Hematopoietic multipotent progenitor cell treated with erythropoietin and hydrocortisone succinate and interleukin-3 and kit ligand, for 8 days (in vitro differentiated cells): ENCODE data around the gene HOXB2.

Source experiments
- DNase-seq: peaks from one replicate; pipeline ENCODE4 v3.0.0-alpha.2; 2015

Gene HOXB2

DNA sequence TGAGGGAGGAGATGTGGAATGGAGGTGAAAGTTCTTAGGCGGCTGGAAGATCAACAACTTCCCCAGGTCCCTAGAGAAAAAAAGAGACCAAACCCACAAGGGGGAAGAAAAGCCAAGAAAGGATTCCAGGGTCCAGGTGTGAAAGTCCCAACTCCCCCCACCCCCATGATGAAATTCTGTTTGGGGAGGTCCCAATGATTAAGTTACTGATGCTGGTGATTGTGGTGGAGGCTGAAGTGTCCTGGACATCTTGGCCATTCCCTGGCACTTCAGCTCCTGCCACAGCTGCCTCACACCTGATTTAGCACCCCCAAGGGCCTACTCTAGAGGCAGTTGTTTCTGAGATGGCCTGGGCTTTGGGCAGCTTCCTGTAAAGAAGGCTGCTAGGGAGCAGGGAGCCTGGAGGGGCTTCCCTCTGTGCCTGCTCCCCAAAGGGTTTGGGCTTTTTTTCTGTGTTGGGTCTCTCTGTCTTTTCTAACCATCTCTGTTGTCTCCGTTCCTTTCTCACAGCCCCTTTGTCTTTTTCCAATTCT, 20.2 kb upstream of the HOXB2 start:
- no peak for DNase-seq

DNA sequence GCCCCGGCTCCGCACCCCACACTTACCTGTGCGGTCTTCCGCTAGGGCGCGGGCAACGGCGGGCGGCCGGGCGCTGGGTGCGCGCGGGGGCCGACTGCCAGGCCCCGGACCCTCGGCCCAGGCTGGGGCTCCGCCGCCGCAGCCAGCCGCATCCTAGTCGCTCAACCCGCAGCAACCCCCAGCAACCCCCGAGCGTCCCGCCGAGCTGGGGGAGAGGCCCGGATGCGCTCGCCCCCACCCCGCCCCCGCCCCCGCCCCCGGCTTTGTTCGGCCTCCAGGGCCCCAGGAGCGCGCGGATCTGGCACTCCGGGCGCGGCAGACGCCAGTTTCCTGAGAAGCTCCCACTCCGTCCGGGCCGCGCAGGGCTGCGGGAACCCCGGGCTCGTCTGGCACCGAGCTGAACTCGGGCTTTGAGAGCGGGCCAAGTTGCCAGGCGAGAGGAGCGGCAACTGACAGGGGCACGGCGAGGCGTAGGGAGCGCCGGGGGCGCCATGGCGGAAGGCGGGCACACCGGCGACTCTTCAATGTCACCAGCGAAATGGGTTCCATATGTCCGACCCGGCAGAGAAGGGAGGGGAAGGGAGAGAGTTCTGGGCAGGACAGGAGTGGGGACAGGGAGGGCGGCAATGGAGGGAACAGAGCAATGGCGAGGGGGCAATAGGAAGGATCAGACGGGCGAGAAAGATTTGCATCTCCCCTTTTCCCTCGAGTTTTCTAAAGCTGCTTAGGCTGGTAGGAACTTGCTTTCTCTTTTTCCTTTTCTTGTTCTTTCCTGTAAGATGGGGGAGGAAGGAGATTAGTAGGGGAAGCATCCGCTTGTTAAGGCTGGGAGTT, 19.5 kb upstream of the HOXB2 start:
- DNase-seq, result no peak

DNA sequence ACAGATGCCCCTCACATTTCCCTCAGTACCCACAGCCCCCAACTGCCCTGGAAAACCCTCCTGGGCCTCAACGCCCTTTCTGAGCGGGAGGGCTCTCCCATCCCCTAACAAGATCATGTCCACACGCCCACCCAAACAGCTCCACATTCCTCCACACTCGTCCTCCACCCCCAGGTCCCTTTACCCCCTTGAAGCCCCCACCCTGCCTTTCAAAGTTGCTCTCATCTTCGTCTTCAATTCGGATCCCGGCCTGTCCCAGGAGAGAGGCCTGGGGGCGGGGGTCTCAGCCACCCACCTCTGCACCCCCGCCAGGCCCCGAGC, 18.9 kb upstream of the HOXB2 start:
- no peak for DNase-seq

DNA sequence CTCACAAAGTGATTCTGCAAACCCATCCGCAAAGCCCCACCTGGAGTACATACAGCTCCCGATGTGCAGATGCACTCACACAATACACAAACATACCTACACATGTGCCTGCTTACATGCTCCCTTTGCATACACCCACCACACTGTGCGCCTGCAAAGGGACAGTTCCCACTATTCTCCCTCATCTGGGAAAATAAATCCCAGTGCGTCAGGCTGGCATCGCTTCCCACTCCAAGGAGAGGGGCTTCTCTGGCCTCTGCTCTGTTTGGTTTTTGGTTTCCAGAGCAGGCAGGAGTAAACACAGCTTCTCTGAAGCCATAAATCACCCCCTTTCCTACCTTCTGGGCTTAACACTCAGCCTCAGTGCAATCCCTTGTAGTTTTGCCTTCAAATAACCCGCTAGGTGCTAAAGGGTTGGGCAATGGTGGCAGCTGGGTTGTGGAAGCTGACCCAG, 18.5 kb upstream of the HOXB2 start:
- no peak for DNase-seq

DNA sequence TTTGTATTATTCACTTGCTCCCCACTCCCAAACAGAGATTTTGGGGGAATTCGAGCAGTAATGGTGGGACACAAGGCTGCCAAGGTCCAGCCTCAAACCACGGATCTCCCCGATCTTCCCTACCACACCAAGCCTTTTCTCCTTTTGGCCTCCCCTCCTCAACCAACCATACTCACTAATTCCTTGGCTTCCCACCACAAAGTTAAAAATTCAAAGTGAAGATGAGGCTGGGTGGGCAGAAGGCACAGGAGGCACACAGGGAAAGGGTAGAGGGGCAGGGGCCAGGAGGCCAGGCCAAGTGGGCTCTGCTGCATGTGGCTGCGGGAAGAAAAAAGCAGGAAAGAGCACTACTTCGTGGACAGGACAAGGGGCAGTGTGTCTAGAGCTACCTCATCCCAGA, 18.0 kb upstream of the HOXB2 start:
- no peak for DNase-seq

DNA sequence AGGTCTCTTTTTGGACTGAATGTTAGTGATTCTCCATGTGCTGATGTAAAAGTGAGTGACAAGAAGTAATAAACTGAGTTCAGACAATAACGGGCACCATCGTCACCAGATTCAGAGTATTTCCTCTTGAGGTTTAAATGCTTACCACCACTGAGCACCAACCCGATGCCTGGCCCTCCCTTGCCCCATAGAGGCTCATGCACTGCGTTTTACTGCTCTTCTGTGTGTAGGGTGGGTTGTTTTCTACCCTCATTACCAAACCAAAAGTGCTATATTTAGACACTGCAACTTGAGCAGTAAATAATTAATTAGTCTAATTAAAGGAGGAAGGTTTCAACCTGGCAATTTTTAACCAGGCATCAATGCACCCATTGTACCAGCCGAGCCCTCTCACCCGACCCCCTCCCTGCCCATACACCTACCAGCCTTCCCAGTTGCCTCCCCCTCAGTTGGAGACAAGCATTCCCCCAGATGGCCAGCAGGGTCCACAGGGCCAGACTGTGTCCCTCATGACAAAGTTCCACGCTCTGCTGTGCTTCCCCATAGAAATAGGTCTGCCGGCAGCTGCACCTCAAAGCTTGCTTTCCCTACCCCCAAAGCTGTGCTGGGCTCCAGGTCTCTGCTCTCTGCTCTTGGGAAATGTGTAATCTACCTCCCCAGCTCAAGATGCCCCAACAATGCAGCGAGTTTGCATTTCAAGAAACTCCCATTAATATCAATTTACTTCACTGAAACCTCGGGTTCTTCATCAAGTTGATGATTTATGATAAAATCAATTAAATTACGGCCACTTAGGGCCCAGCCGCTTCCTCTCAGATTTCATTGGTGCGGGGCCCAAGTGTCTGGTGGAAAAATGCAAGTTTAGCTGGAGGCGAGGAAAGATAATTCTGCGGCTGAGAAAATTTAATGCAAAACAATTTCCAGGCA, 17.2 kb upstream of the HOXB2 start:
- no peak for DNase-seq

DNA sequence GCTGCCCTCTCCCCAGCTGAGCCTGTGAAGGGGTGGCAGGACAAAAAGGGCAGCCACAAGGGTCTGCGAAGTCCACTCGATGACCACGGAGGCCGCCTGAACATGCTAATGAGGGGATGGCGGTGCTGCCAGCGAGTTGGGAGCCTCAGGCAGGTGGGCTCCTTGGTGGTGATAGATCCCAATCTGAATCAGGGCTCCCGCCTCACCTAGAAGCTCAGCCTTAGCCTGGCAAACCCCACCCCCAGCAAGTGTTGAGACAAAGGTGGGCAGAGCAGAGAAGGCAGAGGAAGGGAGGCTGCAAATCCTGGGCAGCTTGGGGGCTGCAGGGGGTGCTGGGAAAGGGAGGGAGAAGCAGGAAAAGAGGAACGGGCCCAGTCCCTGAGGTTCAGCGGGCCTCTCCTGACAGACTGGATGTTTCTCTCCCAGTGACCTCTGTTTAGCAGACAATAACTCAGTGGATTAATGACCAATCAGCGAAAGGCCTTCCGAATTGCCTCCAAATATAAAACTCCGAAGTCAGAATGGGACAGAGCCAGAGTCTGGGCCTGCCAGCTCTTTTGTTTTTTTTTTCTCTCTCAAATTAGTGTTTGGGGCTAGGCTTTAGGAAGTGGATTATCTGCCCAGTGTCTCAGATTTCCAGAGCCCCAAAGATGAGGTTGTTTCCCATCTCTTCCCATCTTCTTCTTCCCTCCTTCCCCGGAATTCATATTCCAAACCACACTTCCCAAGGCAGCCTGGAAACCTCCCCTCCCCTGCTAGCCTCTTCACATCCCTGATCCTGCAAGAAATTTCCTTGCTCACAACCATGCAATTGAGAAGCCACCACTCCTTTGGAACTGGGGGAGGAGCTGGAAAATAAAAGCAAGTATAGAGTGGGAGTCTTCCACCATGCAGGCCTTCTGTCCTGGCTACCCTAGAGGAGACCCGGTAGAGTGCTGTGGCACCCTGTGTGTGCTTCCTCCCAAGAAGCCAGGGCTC, 15.2 kb upstream of the HOXB2 start:
- no peak for DNase-seq

DNA sequence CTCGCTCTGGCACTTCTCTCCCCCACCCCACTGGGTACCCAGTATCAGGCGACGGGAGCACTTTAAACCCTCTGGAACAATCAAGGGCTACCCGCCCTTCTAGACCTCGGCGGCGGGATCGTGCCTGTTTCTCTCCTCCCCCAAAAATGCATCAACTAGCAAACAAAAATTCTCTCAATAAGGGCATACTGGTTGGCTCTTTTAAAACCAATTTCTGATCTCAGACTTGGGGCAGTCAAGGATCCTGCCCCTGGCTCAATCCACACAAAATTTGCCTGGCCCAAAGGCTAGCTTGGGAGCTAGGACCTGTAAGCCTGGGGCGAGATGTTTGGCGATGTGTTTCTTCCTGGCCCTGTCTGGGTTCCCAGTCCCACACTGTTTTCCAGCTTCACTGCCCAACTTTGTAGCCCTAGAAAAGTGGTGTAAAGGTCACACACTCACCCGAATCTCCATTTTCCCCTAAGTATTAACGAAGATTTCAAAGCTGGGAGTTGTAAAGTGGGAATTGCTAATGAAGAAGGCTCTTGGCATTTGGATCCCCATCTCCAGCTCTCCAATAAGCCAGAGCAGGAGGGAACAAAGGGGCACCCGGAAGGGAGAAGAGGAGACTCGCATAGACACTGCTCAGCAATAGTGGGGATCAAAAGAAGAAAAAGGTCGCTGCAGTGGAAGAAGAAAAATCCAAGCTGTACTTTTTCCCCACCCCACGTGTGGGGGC, 14.4 kb upstream of the HOXB2 start:
- no peak for DNase-seq

DNA sequence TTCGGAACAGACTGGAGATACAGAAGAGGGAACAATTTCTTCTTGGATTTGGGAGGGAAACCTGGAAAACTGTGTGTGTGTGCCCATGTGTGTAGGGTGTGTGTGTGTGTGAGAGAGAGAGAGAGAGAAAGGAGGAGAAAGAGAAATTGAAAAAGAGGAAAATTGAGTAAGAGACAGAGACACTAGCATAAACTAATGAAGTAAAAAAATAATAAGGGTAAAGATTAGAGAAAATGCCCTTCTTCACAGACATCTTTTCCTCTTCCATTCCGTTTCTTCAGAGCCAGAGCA, 13.9 kb upstream of the HOXB2 start:
- DNase-seq, result no peak

DNA sequence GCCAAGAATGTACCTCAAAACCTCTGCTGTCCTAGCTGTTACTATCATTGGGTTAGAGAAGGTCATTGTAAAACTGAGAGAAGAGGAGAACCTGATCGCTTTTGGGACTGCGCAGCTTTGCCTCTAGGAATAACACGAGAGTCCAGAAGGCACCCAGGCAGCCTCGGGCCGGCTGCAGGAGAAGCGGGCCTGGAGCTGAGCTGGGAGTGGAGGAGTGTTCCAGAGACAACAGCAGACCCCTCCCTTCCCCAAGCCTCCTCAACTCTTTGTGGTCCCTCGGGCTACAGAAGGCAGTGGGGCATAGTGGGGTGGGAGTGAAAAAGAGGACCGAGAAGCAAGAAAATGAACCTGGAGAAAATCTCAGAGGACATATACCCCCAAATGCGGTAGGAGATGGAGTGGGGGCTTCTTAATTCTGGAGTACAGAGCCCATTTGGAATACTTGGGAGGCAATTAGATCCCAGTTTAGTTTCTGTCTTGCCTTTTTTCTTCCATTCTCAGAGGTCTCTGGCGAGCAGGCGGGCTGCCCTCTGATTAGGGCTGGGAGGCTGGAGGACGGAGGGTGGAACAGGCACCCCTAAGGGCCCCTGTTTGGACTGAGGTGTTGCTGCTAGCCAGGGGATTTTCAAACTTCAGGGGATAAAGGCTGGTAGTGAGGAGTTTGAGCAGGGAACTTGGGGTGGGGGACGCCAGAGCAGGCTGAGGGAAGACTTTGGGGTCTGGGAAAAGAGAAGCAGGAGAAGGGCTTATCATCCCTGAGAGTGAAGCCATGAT, 13.3 kb upstream of the HOXB2 start:
- DNase-seq, result no peak

DNA sequence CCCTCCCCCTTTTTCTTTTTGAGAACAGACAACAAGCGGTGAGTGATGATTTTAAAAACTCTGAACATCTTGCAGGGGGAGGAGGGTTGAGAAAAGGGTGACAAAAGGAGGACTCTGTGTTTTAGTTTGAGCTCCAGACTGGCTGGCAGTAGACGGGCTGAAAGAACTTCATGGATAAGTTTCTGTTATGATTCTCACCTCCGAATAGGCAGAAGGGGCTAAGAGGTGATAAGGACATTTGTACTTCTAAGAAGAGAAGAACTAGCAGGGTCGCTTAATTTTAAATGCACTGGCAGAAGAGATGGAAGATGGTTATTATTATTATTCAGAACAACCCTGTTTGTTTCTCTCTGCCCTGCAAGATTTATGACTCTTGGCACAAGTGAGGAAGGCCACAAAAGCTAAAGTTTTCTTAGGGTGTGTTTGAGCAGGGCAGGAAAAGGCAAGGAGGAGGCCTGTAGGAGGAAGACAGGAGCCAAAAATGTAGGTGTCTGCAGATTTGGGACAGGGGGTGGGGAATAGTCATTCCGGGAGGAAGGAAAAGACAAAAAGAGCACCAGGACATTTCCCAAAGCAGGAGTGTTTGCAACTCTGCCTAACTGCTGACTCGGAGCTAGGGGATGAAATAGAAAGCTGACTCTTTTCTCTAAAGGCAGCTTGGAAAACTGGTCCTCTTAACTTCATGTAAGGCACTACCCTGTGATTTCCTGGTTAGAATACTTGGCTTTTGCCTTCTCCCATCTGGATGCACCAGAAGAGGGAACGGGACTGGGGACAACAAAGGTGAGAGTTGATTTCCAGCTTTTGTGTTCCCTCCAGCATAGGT, 11.9 kb upstream of the HOXB2 start:
- DNase-seq, result no peak

DNA sequence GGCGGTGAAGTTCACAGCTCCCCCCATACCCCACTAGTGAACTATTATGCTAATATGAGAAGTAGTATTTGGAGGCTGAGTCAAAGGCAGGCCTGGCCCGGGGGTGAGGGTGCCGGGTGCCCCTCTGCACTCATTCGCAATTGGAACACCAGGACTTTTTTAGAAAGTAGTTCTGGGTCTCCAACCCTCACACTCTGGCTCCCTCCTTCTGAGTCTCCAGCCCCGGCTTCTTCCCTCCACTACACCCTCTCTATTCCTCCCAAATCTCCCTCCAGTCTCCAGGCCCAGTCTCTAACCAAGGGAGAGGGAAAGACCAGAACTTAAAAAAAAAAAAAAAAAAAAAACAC, 11.3 kb upstream of the HOXB2 start:
- DNase-seq, result no peak

DNA sequence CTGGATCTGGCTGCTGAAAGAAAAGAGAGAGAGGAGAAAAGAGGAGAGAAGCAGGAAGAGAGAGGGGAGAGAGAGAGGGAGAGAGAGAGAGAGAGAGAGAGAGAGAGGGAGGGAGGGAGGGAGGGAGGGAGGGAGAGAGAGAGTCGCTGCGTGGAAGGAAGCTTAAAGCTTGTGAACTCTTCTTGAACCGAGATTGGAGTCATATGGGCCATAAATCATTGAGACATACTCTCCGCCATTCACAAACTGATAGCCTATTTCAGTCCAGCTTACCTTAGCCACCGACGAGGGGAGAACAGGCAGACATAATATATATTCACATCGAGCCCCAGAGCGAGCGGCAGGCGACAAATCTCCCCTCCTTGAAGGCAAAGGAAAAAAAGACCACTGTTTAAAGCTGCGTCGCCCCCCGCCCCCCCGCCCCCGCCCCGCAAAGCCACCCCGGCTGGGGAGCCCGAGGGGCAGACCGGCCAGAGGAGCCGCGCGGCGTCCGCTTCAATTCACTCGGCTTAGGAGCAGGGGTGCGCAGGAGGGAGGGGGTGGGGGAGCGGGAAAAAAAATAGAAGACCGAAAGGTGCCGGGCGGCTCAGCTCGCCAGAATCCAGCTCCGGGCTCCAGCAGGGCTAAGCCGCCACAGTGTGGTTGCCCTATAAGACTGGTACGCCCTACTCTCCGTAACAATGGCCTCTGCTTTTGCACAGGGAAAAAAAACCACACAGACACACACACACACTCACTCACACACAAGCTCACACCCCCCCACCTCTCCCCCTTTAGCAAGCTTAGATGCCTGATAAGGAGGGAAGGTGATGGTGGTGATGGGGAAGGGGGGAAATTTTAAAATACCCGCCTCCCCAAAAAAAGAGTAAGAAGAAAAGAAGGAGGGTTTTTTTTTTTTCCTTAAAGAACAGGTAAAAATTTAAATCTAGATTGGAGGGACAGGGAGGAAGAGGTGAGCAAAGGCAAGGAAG, 10.6 kb upstream of the HOXB2 start:
- DNase-seq, result no peak

DNA sequence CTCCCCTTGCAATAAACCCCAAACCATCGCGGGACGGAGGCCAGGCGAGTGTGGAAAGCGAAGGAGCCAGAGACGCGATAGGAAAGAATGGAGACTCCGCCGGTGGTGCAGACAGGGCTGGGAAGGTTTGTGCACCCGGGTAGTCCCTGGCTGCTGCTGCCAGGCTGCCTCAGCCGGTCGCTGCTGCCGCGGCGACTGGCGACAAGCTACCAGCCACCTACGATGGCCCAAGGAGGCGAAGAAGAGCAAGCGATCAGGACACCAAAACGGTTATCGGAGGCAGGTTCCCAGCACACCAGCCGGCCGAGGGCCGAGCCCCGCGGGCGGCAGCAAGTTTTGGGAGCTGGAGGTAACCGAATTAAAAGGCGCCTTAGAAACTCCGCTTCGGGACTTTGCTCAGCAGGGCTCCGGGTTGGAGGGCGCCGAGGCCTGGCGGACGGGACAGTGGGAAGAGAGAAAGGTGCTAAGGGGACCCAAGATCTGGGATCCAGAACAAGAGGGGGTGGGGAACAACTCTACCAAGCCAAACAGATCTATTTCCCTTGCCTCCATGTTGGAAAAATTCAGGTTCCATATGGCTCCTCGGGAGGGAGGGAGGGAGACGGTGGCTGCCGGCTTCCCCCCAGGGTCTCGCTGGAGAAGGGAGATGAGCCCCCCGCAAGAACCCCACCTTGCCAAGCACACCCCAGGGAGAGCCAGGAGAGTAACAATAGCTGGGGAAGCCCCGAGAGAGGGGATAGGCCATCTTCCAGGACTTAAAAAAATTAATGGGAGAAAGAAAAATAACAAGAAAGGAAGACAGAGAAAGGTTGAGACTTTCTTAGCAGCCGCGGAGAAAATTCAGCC, 9.7 kb upstream of the HOXB2 start:
- DNase-seq, result no peak

DNA sequence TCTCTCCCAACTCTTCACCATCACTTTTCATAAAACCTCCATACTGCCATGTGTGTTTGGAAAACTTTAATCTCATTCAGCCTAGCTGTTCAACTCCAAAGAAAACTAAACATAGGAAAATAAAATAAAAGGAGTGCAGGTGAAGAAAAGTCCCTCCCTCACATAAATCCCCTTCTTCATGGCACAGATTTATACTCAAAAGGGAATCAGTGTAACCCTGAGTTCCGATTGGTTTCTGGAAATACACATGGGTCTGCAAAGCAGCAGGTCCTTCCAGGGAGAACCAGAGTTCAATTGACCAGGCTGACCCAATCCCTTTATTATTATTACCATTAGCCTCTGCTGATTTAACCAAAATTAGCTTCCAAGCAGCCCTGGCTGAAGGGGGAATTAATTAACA, 8.9 kb upstream of the HOXB2 start:
- no peak for DNase-seq

DNA sequence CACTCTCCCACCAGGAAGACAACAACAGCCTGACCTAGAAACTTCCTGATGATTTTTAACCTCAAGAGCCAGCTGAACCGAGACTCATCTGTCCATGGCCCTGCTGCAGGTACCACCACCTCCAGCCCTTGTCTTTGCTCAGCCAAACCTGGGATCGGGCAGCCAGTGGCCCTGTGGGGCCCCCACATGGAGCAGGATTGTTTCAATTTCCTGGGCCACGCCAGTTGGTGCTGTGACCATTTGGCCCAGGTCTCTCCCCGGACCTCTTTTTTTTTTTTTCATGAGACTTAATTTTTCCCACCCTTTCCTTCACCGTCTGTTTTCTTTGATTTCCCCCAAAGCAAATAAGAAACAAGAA, 8.3 kb upstream of the HOXB2 start:
- DNase-seq, result no peak

DNA sequence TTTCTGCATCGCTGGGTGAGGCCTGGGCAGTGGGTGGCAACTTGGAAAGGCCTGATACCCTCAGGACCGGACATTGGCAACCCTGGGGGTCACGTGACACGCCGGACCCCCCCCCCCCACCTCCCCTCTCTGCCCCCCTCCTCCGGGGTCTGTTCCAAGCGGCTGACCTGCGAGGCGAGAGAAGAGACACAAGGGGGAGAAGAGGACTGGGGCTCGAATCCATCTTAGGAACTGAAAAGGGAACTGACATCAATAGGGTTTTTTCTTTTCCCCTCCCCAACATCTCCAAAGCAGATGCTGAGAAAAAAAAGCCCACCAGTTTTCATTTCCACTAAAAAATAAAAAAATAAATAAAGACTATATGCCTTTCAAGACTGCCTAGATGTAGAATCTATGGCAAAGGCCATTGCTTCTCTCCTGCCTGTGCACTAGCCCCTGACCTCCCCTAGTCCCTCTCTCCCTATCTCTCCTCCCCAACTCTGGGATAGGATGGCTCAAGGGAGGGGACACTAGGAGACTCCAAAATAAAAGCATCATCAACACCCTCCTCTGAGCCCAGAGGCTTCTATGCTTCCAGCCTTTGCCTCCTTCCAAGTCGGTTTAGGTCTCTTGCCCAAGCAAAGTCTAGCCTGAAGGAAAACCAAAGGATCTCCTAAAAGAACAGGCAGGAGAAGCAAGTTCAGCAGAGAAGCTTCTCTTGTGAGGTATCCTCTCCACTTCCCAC, 7.7 kb upstream of the HOXB2 start:
- no peak for DNase-seq
